C4-2B (cell line): Measurements from ENCODE around the gene TRIP10.

Experiments
- ZFX ChIP-seq: fragments of 450-650 bp; IDR thresholded peaks from 2 replicates; pipeline ENCODE4 v1.6.1; 2017
- TF ChIP-seq, protein P1 (sequence below): fragments of 450-650 bp; conservative IDR thresholded peaks from 2 replicates; pipeline ENCODE4 v1.5.1; 2017; ENCODE audit warnings: mild to moderate bottlenecking

DNA sequence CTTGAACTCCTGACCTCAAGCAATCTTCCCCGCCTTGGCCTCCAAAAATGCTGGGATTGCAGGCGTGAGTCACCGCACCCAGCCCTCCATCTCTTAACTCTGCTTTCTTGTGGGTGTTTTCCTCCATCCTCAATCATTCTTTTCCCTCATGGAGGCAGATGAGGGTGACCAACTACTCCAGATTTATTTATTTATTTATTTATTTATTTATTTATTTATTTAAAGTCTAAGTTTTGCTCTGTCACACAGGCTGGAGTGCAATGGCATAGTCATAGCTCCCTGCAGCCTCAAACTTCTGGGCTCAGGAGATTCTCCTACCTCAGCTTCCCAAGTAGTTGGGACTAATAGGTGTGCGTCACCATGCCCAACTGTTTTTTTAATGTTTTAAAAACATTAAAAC, 47.9 kb downstream of the TRIP10 start:
- TF ChIP-seq, protein P1, sequence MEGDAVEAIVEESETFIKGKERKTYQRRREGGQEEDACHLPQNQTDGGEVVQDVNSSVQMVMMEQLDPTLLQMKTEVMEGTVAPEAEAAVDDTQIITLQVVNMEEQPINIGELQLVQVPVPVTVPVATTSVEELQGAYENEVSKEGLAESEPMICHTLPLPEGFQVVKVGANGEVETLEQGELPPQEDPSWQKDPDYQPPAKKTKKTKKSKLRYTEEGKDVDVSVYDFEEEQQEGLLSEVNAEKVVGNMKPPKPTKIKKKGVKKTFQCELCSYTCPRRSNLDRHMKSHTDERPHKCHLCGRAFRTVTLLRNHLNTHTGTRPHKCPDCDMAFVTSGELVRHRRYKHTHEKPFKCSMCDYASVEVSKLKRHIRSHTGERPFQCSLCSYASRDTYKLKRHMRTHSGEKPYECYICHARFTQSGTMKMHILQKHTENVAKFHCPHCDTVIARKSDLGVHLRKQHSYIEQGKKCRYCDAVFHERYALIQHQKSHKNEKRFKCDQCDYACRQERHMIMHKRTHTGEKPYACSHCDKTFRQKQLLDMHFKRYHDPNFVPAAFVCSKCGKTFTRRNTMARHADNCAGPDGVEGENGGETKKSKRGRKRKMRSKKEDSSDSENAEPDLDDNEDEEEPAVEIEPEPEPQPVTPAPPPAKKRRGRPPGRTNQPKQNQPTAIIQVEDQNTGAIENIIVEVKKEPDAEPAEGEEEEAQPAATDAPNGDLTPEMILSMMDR = no peak
- TF ChIP-seq ZFX = no peak
